Lung (tissue), 12 donors: ENCODE data around the gene GRID1. TPM values are rescaled to one million over a fixed set of nuclear protein-coding genes. Genes with fewer than 3 reads are reported as not detected.

ENCODE experiments used
- ATAC-seq: fragments of 200-7000 bp; cut with Tn5 transposase; one replicate; pipeline ENCODE4 v1.9.1; 2020; ENCODE audit warnings: moderate number of reproducible peaks; ENCODE audit not compliant: insufficient read depth, low FRiP score
- DNase-seq, 3 donors: peaks; one replicate each; pipeline ENCODE4 v3.0.0-alpha.2; 2013 to 2017
- H3K27ac ChIP-seq, 2 donors: one replicate each; pipeline ENCODE4 v1.5.1; 2013; ENCODE audit warnings: mild to moderate bottlenecking in 2 of 2, moderate library complexity in 2 of 2, control low read depth in 1 of 2, inconsistent platforms in 1 of 2, low read depth in 1 of 2, low read length in 1 of 2
- H3K27me3 ChIP-seq, 3 donors: one replicate each; pipeline ENCODE4 v1.5.1; 2013; ENCODE audit warnings: low read length in 2 of 3; ENCODE audit not compliant: control insufficient read depth in 3 of 3, insufficient read depth in 3 of 3
- H3K36me3 ChIP-seq, 4 donors: one replicate each; pipeline ENCODE4 v1.5.1; 2013; ENCODE audit warnings: low read length in 4 of 4, mild to moderate bottlenecking in 1 of 4, moderate library complexity in 1 of 4; ENCODE audit not compliant: control insufficient read depth in 4 of 4, insufficient read depth in 4 of 4
- H3K4me1 ChIP-seq, 5 donors: one replicate each; pipeline ENCODE4 v1.5.1; 2013; ENCODE audit warnings: low read length in 5 of 5, mild to moderate bottlenecking in 2 of 5, moderate library complexity in 1 of 5; ENCODE audit not compliant: control insufficient read depth in 5 of 5, insufficient read depth in 5 of 5
- H3K4me3 ChIP-seq: one replicate; pipeline ENCODE4 v1.5.1; 2013; ENCODE audit warnings: mild to moderate bottlenecking, control low read depth, moderate library complexity
- H3K9ac ChIP-seq, 2 donors: one replicate each; pipeline ENCODE4 v1.5.1; 2013; ENCODE audit warnings: low read length in 2 of 2, control low read depth in 1 of 2; ENCODE audit not compliant: insufficient read depth in 1 of 2
- H3K9me3 ChIP-seq, 4 donors: one replicate each; pipeline ENCODE4 v1.5.1; 2013; ENCODE audit warnings: low read length in 3 of 4, mild to moderate bottlenecking in 1 of 4, moderate library complexity in 1 of 4; ENCODE audit not compliant: control insufficient read depth in 4 of 4, insufficient read depth in 3 of 4
- CTCF ChIP-seq: IDR thresholded peaks from 2 replicates; pipeline ENCODE4 v1.5.1; 2012; ENCODE audit warnings: mild to moderate bottlenecking; ENCODE audit errors: control extremely low read depth, extremely low read depth
- WGBS, 2 donors: extraction: QIAGEN DNeasy Blood & Tissue Kit; methylation state at CpG; one replicate each; pipeline ENCODE4 v1.1.7; 2013; 5-methylcytosine and 5-hydroxymethylcytosine counted together
- polyA plus RNA-seq, 2 donors: library from polyadenylated mRNA; stranded (reverse); fragments of 200-250 nt; gene quantifications; one replicate each; pipeline ENCODE4 v1.2.1, GENCODE V29; 2013
- total RNA-seq, 2 donors: library from RNA; depleted of rRNA in 1 of 2; stranded (reverse); fragments of >200 nt in 1 of 2; gene quantifications; one replicate each; pipeline ENCODE4 v1.2.1, GENCODE V29; 2014 to 2021
- donor health status: control.
- donor health status: control.
- donor health status: Bipolar disorder and iron deficiency.
- donor health status: healthy.
- donor health status: DM: yes; HTN: yes; CAD: no.

Gene GRID1
- total and polyA plus RNA-seq, 4 donors = 1.1 to 3.6 (median 2.2) TPM

GRCh38 chr10:86024281-86025041, 342.1 kb downstream of the GRID1 start:
- H3K27ac ChIP-seq = no peak overlapping the region
- peaks cover 0 to 4% (median 0%) of the 10 kb centered on the region in 5 donors for H3K4me1 ChIP-seq
- H3K9me3 ChIP-seq = peaks cover 0 to 4% (median 0%) of the 10 kb centered on the region in 4 donors
- no peak overlapping the region for H3K4me3 ChIP-seq
- DNase-seq = no peak
- H3K9ac ChIP-seq = no peak overlapping the region
- WGBS, 2 donors = 68 to 73% methylated on average over 8 of the region's 8 CpGs
- no peak for ATAC-seq
- no peaks in the 10 kb centered on the region for H3K27me3 ChIP-seq
- TF ChIP-seq CTCF = no peak
- H3K36me3 ChIP-seq = no peaks in the 10 kb centered on the region

GRCh38 chr10:86023931-86024280, 342.7 kb downstream of the GRID1 start:
- peaks cover 0 to 4% (median 0%) of the 10 kb centered on the region in 5 donors for H3K4me1 ChIP-seq
- DNase-seq (no peak), ATAC-seq (no peak)
- no peak overlapping the region for H3K4me3 ChIP-seq
- H3K9me3 ChIP-seq = peaks cover 0 to 4% (median 0%) of the 10 kb centered on the region in 4 donors
- no peak for TF ChIP-seq CTCF
- WGBS, 2 donors = 74 to 83% methylated on average over 4 of the region's 4 CpGs
- no peak overlapping the region for H3K27ac ChIP-seq
- H3K27me3 ChIP-seq = no peaks in the 10 kb centered on the region
- no peaks in the 10 kb centered on the region for H3K36me3 ChIP-seq
- no peak overlapping the region for H3K9ac ChIP-seq

- WGBS, 2 donors = 88 to 95% methylated on average over 3 of the region's 3 CpGs
- no peak for TF ChIP-seq CTCF
- Histone ChIP-seq H3K9me3 (peaks cover 0 to 4% (median 0%) of the 10 kb centered on the region in 4 donors), H3K4me3 (no peak overlapping the region), H3K36me3 (no peaks in the 10 kb centered on the region), H3K9ac (no peak overlapping the region), H3K4me1 (peaks cover 0 to 4% (median 0%) of the 10 kb centered on the region in 5 donors), H3K27me3 (no peaks in the 10 kb centered on the region), H3K27ac (no peak overlapping the region)
- ATAC-seq (no peak), DNase-seq (no peak)
These were observed 343.3 kb downstream of the GRID1 start for GRCh38 chr10:86023336-86023735.
